Hematopoietic multipotent progenitor cell treated with erythropoietin and hydrocortisone succinate and interleukin-3 and kit ligand, for 6 days (in vitro differentiated cells): ENCODE data around the gene GNAQ.
A peak's percentile ranks its signal among the peaks of the same experiment; 100 is the strongest.

ENCODE experiments used
- DNase-seq: peaks from one replicate; pipeline ENCODE4 v3.0.0-alpha.2; 2015

The GNAQ gene

DNA sequence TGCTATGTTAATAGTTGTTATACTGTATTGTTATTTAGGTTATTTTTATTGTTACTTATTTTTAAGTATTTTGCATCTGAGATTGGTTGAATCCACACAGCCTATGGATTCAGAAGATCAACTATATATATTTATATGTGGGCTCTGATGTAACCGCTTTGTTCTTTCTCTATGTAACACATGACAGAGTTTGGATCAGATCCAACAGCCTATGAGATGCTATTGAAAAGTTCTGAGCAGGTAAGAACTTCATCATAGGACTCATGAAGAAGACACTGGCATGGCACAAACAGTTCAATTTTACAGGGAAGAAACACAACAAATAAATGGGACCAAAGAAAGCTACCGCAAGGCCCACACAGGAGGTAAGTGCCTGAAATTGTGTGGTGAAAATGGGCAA, 93.4 kb downstream of the GNAQ start:
- peak; percentile 60 for DNase-seq

DNA sequence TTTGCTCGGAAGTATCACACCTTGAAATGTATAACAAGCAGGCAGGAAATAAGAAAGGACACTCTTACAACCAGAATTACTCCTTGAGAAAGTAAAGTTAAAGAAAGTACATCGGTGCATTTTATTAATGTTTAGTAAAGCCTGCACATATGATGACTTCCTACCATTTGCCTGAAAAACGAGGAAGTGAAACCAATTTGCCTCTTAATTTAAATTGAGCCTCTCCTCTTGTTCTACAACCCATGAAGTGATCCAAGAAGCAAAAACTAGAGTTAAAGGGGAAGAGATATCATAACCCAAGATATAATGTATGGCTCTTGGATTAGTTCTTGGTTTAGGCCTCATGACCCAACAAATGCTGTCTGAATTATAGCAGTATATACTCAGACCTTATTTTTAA, 95.6 kb downstream of the GNAQ start:
- DNase-seq: peak; percentile 40

DNA sequence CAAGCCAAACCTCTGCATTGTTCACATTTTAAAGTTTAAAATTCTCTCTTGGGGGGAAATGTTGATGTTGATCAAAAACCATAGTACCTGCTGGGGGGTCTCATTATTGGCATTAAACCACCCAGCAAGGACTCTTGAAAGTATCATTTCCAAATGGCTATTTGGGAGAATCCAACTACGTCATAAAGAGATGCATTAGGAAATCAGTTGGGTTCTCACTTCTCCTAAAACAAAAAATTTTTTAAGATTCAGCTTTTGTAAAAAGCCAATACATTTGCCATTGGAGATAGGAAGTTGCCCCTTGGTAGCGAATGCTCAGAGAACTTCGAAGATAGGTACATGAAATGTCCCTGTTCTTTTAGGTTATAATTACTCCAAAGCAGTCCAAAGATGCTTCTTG, 96.4 kb downstream of the GNAQ start:
- no peak for DNase-seq

DNA sequence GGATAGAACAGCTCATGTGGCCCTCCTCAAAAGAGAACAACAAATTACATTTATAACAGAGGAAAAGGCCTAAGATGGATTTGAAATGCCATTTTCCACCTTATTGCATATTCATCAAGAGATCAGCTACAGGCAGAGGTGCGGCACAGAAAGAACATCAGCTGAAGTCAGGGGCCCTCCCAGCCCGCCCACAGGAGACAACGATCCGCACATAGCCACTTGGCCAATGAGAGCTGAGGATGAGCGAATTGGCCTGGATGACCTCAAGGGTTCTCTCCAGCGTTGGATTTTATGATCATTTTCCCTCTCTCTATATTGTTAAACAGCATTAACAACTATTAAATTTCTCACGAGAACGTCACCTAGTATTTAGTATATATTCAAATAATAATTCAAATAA, 97.6 kb downstream of the GNAQ start:
- no peak for DNase-seq

DNA sequence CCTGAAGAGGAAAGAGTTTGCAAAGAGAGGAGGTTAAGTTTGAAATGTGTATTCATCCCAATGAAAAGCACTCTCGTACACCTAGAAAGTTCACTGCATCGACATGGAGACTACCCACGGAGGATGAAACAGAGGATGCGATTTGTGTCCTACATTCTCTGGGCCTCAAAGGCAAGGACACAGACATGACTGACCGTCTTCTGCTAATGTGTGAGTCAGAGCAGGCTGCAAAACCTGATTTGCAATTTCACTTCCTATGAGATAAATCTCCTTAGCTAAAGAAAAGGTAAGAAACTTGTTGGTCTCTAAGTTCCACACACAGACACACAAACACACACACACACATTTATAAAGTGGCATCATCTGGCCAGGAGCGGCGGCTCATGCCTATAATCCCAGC, 98.6 kb downstream of the GNAQ start:
- no peak for DNase-seq

DNA sequence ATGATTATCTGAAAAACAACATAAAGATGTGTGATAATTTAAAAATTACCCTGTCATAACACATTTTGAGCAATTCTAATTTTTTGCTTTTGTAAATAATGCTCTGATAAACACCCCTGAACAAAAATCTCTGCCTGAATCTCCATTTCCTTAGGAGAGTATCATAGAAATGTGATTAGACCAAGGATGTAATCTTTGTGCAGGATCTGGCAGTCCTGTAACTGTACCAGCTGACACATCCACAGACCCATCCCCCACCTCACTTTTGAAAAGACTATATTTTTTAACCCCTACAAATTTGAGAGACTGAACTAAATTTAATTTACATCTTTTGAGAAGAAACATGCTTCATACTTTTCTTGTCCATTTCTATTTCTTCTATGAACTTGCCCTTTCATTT, 101.7 kb downstream of the GNAQ start:
- DNase-seq: no peak

DNA sequence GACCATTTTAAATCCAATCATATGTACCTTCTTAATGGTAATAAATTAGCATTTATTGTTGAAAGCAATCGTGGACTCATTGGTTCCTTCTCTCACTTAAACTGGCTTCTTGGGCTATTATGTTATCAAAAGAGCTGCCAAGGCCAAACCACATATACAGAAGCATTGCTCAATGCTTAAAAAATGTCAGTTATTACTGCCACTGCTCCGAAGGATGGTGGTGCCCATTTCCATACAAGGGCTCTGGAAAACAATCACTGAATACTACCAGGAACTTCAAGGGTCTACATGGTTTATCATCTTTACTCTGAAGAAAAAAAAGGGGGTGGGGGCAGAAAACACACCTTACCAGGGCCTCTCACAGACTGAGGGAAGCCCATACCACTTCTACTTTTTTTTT, 104.3 kb downstream of the GNAQ start:
- DNase-seq: peak; percentile 74

DNA sequence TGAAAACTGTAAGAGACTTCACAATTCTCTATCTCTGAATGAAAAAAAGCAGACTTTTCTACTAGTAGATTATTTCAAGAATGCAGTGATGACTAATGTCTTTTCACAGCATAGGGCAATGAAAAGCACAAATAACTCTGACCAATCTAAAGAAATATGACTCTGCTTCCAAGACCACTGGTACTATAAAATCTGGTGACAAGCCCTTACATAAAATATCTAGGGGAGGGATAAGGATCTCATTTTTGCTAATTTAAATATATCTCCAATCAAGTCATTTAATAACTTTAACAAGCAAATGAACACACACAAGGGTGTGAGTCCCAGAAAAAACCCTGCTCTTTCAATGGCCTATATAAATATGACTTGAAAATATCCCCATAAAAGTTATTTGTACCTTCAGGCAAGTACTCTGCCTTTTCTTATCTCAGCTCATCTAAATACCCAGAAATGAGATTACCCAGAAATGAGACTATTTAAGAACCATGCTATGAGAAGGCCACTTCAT, 105.2 kb downstream of the GNAQ start:
- peak; percentile 53 for DNase-seq

DNA sequence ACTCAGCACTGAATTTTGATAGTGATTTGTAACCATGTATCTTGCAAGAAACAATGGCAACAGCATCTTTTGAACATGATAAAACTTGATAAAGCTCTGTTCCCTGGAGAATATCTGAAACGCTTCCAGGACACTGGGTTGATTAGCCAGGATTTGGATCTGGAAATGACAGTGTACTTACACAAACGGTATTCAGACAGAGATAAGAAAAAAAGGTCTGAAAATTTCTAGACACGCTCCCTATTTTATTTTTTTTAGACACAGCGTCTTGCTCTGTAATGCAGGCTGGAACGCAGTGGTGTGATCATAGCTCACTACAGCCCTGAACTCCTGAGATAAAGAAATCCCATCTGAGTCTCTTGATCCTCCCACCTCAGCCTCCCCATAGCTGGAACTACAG, 109.0 kb downstream of the GNAQ start:
- peak; percentile 69 for DNase-seq

DNA sequence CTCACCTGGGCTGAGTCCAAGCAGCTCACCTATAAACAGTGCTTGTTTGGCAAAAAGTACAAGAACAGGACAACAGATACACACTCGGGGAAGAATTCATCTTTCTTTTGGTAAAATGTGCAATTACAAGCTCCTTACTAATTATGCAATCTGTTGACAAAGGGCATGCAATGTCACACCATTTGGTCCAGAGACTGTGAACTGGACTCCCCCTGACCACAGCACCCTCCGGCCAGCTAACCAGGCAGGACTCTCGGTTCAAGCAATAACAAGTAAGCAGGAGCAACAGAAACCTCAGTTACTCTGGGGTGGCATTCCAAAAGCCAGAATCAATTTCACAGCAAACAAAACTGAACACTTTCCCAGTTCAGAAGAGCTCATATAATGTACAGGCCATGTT, 113.8 kb downstream of the GNAQ start:
- no peak for DNase-seq

DNA sequence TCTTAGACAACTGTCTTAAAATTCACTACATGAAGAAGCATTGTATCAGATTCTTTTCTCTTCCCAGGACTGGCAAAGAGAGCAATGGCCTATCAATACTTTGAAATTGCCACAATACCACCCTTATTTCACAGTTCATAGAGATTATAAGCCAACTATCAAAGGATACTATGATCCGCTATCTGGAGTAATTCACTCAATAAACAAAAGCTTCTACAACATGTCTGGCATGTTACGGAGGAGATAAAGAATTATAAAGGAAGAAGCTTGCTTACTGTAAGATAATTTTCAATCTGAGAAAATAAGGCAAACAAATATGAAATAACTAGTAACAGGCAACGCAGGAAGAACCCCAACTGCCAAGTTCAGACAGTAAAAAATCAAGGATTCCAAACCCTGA, 114.8 kb downstream of the GNAQ start:
- DNase-seq: peak; percentile 54

DNA sequence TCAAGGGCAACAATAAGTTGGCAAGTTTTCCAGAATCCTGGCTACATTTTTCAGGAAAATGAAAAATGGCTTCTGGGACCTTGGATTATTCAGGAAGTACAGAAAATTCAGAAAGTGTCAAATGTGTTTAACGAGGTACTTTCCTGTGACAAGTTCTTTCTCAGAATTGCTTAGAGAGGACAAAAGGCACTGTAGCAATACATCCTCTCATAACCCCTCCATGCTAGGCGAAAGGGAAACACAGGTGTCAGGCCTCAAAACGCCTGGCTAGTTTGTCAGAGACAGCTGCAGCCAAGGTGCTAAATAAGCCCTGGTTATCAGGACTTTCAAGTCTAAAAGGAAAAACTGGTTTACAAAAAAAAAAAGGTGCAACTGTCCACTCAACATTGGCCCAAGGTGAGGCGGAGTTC, 115.2 kb downstream of the GNAQ start:
- DNase-seq: no peak

DNA sequence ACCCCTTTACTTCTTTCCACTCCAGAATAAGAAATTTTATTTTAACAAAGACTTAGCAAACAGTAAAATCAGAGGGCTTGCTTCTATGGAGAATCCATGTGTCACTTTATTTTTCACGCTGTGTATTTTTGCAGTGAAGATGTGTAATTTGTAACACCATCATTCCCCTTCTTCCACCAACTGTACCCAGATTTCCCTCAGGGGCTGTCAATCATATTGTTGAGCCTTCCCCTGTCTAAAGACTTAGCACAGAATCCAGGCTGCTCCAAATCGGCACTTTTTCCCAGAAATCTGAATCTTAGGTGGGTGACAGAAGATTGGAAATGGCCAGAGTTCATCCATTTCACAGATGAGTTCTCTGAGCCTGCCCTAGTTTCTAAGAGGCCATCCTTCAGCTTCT, 115.9 kb downstream of the GNAQ start:
- no peak for DNase-seq

DNA sequence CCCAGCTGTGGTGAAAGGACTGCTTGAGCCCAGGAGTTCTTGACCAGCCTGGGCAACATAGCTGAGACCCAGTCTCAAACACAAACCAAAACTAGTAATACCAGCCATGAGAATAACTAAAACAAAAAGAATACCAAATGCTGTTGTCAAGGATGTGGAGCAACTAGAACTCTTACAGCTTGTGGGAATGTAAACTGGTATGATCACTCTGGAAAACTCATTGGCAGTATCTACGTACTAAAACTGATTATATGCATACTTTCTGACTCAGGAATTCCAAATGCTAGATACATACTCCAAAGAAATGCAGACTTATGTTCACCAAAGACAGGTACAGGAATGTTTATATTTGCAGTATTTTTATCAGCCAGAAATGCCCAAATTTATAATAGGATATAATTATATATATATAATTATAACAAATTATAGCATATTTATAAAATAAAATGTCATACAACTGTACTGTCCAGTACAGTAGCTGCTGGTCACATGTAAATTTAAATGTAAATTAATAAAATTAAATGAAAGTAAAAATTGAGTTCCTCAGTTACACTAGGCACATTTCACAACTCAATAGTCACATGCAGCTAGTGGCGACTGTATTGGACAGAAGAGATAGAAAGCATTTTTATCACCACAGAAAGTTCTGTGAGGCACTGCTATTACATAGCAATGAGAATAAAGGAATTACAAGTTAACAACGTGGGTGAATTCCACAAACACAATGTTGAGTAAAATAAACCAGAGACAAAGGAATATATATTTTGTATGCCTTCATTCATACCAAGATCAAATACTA, 118.5 kb downstream of the GNAQ start:
- peak; percentile 56 for DNase-seq

DNA sequence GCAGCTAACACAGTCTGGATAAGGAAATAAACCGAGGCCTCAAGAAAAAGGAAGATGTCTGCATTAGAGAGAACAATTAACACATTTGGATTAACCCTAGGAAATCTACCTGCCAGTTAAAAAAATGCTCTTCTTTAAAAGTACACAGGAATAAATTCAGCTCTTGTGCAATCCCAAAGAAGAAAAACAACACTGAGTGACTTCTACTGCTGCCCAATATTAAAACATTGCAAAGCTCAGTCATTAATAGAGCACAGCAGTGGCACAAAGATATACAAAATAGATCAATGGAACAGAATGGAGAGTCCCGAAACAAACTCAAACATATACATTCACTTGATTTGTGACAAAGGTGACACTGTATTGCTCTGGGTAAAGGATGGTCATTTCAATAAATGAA, 119.7 kb downstream of the GNAQ start:
- DNase-seq: no peak

DNA sequence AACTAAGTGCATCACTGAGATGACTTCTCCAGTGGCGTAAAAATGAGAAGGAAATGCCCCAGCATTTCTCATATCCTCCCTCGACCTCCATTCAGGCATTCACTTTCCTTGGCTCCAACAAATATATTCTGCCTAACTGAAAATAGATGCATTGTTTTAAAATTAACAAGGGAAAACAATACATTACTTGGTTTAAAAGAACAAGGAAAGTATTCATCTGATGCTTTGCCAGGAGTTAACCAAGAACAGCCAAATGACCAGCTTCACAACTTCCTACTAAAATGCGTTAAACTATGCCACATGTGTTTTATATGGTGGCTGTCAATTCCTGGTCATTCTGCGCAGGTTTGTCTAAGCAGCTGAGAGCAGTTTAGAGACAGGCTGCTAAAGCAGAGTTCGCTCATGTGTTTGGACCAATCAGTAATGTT, 121.4 kb downstream of the GNAQ start:
- DNase-seq: peak; percentile 74

DNA sequence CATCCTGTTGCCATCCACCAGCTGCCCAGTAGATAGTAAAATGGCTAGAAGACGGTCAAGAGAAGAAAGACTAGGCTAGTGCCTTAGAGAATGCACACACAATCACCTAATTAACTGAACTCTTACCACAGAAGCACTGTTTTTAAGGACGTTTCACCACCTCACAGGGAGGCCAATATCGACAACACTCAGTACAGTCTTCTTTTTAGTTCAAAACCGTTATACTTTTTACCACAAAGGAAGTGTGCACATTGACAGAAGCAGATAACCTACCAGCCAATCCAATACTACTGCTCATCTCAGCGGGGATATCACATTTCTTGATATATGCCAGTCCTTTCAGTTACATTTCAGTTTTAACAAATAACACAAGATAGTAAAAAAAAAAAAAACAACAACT, 122.3 kb downstream of the GNAQ start:
- DNase-seq: peak; percentile 98

DNA sequence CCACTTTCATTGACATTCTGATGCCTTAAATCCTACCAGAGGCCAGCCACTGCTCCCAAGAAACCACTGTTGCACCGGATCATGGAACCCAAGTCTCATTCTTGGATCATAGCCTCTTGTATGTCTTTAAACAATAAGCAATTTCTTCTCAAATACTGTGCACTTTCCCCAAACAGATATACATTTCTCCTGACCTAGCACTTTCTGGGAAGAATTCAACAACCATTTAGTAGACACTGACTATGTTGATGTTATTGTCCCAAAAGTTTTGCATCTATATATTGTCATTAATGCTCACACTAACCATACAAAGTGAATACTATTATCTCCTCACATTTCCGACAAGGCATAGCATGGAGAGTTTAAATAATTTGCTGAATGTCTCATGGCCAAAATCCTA, 123.3 kb downstream of the GNAQ start:
- no peak for DNase-seq

DNA sequence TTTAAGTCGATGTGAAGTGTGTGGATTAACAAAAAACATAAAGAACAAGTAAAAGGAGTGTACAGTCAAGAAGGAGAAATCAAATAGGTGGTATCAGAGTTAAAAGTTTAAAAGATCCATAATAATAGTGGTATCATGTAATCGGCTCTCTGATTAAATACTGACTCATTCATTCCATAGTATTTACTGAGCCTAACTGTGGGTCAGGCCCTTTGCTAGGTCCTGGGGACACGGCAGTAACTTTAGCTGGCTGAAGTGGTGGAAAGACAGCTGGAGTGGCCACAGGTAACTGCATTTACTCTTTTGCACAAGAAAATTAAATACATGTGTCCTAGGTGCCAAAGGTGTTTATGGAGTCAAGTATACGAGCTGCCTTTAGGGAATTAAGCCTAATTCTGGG, 124.0 kb downstream of the GNAQ start:
- peak; percentile 52 for DNase-seq

DNA sequence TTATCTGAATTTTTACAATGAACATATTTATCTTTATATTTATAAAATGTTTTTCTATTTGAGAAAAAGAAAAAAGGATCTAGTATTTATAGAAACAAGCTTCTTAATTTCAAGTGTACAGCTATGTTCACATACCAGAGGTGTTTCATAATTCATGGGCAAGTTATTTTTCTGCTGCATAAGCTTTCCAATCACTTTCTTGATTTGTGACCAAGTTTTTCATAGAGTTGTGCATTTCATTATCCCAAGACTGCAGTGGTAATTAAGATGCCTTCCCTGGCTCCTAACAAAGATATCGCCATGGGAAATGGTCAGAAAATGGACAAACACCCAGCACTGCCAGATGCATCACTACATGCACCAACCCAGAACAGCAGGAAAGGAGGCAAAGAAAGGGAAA, 124.6 kb downstream of the GNAQ start:
- DNase-seq: no peak

DNA sequence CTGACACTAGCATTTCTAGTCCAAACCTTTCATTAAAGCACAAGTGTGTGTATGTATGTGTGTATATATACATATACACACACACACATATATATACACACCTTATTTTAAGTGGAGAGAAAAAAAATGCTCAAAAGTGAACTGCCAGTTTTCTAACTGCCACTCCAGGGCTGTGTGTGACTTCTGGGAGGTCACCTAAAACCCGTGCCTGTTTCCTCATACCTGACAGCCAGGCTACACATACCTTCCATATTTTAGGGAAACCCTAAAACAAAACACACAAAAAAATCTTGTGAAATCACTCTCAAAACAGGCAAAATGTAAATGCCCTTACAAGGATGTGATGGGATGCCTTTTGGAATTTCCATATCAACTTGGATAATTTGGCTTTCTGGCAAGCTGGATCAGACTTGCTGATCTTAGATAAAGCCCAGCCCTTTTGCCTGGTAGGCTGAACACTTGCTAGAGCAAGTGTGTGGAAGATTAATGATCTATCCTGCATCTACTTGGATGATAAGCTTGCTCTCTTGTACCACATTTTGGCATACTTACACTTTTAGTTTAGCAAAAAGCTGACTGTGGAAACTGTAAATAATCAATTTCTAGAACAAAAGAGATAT, 127.8 kb downstream of the GNAQ start:
- DNase-seq: no peak

DNA sequence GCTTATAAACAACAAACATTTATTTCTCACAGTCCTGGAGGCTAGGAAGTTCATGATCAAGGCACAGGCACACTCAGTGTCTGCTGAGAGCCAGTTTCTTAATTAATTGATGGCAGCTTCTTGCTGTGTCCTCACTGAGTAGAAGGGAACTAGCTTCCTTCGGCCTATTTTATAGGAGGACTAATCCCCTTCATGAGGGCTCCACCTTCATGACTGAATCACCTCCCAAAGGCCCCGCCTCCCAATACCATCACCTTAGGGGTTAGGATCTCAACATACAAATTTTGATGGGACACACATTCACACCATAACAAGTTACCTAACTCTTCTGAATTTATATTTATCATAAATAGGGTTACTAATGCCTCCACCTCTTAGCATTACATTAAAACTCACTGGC, 129.8 kb downstream of the GNAQ start:
- no peak for DNase-seq

DNA sequence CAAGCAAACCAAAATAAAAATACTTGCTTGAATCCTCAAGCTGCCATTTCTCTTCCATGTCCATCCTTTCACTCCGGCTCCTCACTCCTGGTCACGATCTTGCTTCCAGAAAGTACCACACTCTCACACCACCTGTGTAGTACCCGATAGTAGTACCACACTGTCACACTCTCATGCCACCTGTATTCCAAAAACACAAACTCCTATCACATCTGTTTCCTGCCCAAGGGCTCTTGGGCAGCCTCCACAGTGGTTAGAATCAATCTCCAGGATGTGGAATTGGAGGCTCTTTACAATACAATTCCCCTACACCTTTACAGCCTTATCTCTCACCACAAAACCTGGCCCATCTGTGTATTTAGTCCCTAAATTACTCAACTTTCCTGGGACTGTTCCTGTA, 130.6 kb downstream of the GNAQ start:
- DNase-seq: no peak

DNA sequence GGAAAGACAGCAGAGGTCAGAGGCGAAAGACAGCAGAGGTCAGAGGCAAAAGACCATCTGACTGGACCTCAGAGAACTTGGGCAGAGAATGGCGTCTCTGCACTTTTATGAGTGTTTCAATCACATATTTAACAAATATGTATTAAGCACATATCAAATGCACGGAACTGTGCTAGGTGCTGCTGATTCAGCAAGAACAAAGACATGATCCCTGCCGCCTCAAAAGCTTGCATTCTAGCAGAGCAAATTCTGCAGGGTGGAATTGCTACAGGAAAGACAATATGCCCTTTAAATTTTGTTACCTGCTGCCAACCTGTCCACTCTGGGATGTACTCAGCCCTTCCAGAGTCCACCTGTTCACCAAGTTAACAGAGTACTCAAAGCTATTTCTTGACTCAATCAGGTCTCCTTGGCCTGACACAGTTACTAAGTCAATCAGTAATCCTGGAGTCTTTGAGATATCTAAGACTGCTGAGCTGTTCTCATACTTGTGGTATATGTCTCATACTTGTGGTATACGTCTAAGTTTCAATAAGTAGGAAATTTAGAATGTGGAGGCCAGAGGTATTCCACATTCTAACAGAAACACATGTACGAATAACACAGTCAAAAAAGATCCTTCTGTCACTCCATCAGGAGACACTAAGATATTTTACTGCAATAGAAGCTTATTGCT, 131.8 kb downstream of the GNAQ start:
- no peak for DNase-seq
